OCI-LY3 (cell line): Measurements from ENCODE around the gene ATG10.

ENCODE experiments used
- H2AFZ ChIP-seq: fragments of 200-600, 300-600 bp; shearing (Covaris generic); 2 replicates; pipeline ENCODE4 v1.6.0; 2014; ENCODE audit warnings: antibody characterized with exemption, low read depth, low read length
- H3K27ac ChIP-seq: fragments of 200-600, 300-600 bp; sonication (generic); 2 replicates; pipeline ENCODE4 v1.5.1; 2014; ENCODE audit warnings: mild to moderate bottlenecking, low read length, moderate library complexity, mixed read lengths
- H3K27me3 ChIP-seq: fragments of 200-600, 300-600 bp; sonication (generic); 2 replicates; pipeline ENCODE4 v1.6.1; 2014; ENCODE audit warnings: low read depth, low read length, mixed read lengths
- H3K36me3 ChIP-seq: fragments of 200-600, 300-600 bp; sonication (generic); replicated peaks from 2 replicates; pipeline ENCODE3; 2014; ENCODE audit warnings: low read depth, low read length, mixed read lengths
- H3K4me1 ChIP-seq: fragments of 300-600, 200-600 bp; sonication (generic); 2 replicates; pipeline ENCODE4 v1.6.1; 2014; ENCODE audit warnings: low read length, mixed read lengths
- H3K4me2 ChIP-seq: fragments of 200-600, 300-600 bp; sonication (generic); 2 replicates; pipeline ENCODE4 v1.6.1; 2014; ENCODE audit warnings: low read length, mixed read lengths
- H3K4me3 ChIP-seq: fragments of 300-600, 200-600 bp; sonication (generic); 2 replicates; pipeline ENCODE4 v1.5.1; 2014; ENCODE audit warnings: antibody characterized with exemption, mild to moderate bottlenecking, low read length, moderate library complexity
- H3K79me2 ChIP-seq: fragments of 300-600, 200-600 bp; shearing (Covaris generic); 2 replicates; pipeline ENCODE4 v1.6.1; 2014; ENCODE audit warnings: mild to moderate bottlenecking, low read length, mixed read lengths
- H3K9ac ChIP-seq: fragments of 300-600, 200-600 bp; shearing (Covaris generic); 2 replicates; pipeline ENCODE4 v1.6.0; 2014; ENCODE audit warnings: mild to moderate bottlenecking, low read length, moderate library complexity
- H3K9me3 ChIP-seq: fragments of 200-600, 300-600 bp; shearing (Covaris generic); 2 replicates; pipeline ENCODE4 v1.6.1; 2014; ENCODE audit warnings: low read length, mixed read lengths; ENCODE audit not compliant: insufficient read depth
- H4K20me1 ChIP-seq: fragments of 200-600, 300-600 bp; sonication (generic); 2 replicates; pipeline ENCODE4 v1.6.1; 2016; ENCODE audit warnings: low read length, mixed read lengths; ENCODE audit not compliant: insufficient read depth
- EZH2phosphoT487 ChIP-seq: fragments of 200-600 bp; shearing (Covaris generic); IDR thresholded peaks from 2 replicates; pipeline ENCODE4 v1.6.1; 2018; ENCODE audit warnings: antibody characterized with exemption, mixed run types, low read depth
- TF ChIP-seq, protein P1 (sequence below): fragments of 200-600, 300-600 bp; sonication (generic); IDR thresholded peaks from 2 replicates; pipeline ENCODE4 v1.5.1; 2014; ENCODE audit warnings: antibody characterized with exemption, low read length, low read depth

The ATG10 gene

GRCh38 chr5:81969912-81970311 is 1.9 kb upstream of the ATG10 start:
- TF ChIP-seq, protein P1, sequence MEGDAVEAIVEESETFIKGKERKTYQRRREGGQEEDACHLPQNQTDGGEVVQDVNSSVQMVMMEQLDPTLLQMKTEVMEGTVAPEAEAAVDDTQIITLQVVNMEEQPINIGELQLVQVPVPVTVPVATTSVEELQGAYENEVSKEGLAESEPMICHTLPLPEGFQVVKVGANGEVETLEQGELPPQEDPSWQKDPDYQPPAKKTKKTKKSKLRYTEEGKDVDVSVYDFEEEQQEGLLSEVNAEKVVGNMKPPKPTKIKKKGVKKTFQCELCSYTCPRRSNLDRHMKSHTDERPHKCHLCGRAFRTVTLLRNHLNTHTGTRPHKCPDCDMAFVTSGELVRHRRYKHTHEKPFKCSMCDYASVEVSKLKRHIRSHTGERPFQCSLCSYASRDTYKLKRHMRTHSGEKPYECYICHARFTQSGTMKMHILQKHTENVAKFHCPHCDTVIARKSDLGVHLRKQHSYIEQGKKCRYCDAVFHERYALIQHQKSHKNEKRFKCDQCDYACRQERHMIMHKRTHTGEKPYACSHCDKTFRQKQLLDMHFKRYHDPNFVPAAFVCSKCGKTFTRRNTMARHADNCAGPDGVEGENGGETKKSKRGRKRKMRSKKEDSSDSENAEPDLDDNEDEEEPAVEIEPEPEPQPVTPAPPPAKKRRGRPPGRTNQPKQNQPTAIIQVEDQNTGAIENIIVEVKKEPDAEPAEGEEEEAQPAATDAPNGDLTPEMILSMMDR, result no peak
- TF ChIP-seq EZH2phosphoT487, result no peak
- Histone ChIP-seq H3K4me1 (peaks cover 6% of the 10 kb centered on the region; the same call in 1 of the 2 replicates), H3K36me3 (no peaks in the 10 kb centered on the region), H3K4me2 (no peak overlapping the region), H3K27ac (no peak overlapping the region), H3K27me3 (no peaks in the 10 kb centered on the region), H2AFZ (no peak overlapping the region), H3K9me3 (no peaks in the 10 kb centered on the region), H4K20me1 (no peaks in the 10 kb centered on the region), H3K79me2 (peaks cover 14% of the 10 kb centered on the region), H3K4me3 (no peak overlapping the region), H3K9ac (no peak overlapping the region)

- H3K9ac ChIP-seq, result peak overlapping the region; percentile 92
- peak overlapping the region; percentile 99 for H2AFZ ChIP-seq
- no peaks in the 10 kb centered on the region for H3K9me3 ChIP-seq
- H4K20me1 ChIP-seq, result no peaks in the 10 kb centered on the region
- peaks cover 14% of the 10 kb centered on the region for H3K79me2 ChIP-seq
- H3K4me2 ChIP-seq, result peak overlapping the region; percentile 69
- H3K4me3 ChIP-seq, result peak overlapping the region; percentile 91
- peak overlapping the region; percentile 53 for H3K27ac ChIP-seq
- H3K27me3 ChIP-seq, result no peaks in the 10 kb centered on the region
- H3K36me3 ChIP-seq, result no peaks in the 10 kb centered on the region
- TF ChIP-seq, protein P1, result no peak
- no peak for TF ChIP-seq EZH2phosphoT487
- peaks cover 6% of the 10 kb centered on the region; the same call in 1 of the 2 replicates for H3K4me1 ChIP-seq
Observed at GRCh38 chr5:81971111-81971711, 612 bp upstream of the ATG10 start.

- TF ChIP-seq, protein P1, result no peak
- no peak for TF ChIP-seq EZH2phosphoT487
- Histone ChIP-seq H3K9ac (peak overlapping the region; percentile 92), H3K4me3 (peak overlapping the region; percentile 91), H3K4me2 (peak overlapping the region; percentile 69), H3K36me3 (no peaks in the 10 kb centered on the region), H3K27me3 (no peaks in the 10 kb centered on the region), H3K4me1 (peaks cover 6% of the 10 kb centered on the region; the same call in 1 of the 2 replicates), H3K79me2 (peaks cover 14% of the 10 kb centered on the region), H2AFZ (peak overlapping the region; percentile 95), H4K20me1 (no peaks in the 10 kb centered on the region), H3K27ac (peak overlapping the region; percentile 58), H3K9me3 (no peaks in the 10 kb centered on the region)
Observed at GRCh38 chr5:81972492-81972783, 615 bp downstream of the ATG10 start.

- Histone ChIP-seq H3K9ac (no peak overlapping the region), H4K20me1 (no peaks in the 10 kb centered on the region), H3K4me2 (no peak overlapping the region), H3K4me1 (no peaks in the 10 kb centered on the region), H3K4me3 (no peak overlapping the region), H3K27me3 (no peaks in the 10 kb centered on the region), H3K9me3 (no peaks in the 10 kb centered on the region), H3K79me2 (no peaks in the 10 kb centered on the region), H2AFZ (no peak overlapping the region), H3K27ac (no peak overlapping the region), H3K36me3 (no peaks in the 10 kb centered on the region)
- TF ChIP-seq, protein P1, result no peak
Observed at GRCh38 chr5:81980160-81980559, 8.3 kb downstream of the ATG10 start.
